Neuronal stem cell (in vitro differentiated cells): ENCODE data around the gene SUCLG2.
"Not testable (repeated sequence)": the region's sequence is repeated elsewhere in the genome, so short reads cannot be mapped to it uniquely, and the experiment has no call there.

Source experiments
- DNase-seq: peaks from one replicate; pipeline ENCODE4 v3.0.0-alpha.2; 2013; ENCODE audit warnings: low spot score
- H2AFZ ChIP-seq: one replicate; pipeline ENCODE4 v1.6.1; 2013; ENCODE audit warnings: mild to moderate bottlenecking, low read length, inconsistent platforms
- H2AK5ac ChIP-seq: 2 replicates; pipeline ENCODE4 v1.6.1; 2013; ENCODE audit warnings: low read depth, mild to moderate bottlenecking, inconsistent platforms, low read length, moderate library complexity, mixed read lengths
- H2BK120ac ChIP-seq: 2 replicates; pipeline ENCODE4 v1.6.1; 2013; ENCODE audit warnings: low read depth, mild to moderate bottlenecking, inconsistent platforms, low read length, moderate library complexity, mixed read lengths
- H2BK12ac ChIP-seq: one replicate; pipeline ENCODE4 v1.6.1; 2013; ENCODE audit warnings: low read length, inconsistent platforms
- H2BK15ac ChIP-seq: 2 replicates; pipeline ENCODE4 v1.6.1; 2013; ENCODE audit warnings: mild to moderate bottlenecking, low read length, inconsistent platforms, mixed read lengths
- H2BK5ac ChIP-seq: one replicate; pipeline ENCODE4 v1.6.1; 2013; ENCODE audit warnings: inconsistent platforms, mild to moderate bottlenecking, low read length, moderate library complexity
- H3K14ac ChIP-seq: one replicate; pipeline ENCODE4 v1.6.1; 2013; ENCODE audit warnings: low read length, inconsistent platforms
- H3K18ac ChIP-seq: 2 replicates; pipeline ENCODE4 v1.6.1; 2013; ENCODE audit warnings: low read length, inconsistent platforms
- H3K23ac ChIP-seq: 2 replicates; pipeline ENCODE4 v1.6.1; 2013; ENCODE audit warnings: low read depth, mild to moderate bottlenecking, mixed read lengths, low read length, inconsistent platforms; ENCODE audit not compliant: poor library complexity
- H3K27ac ChIP-seq: replicated peaks from 3 replicates; pipeline ENCODE4 v1.5.1; 2013; ENCODE audit warnings: low read length, inconsistent platforms
- H3K27me3 ChIP-seq, 3 experiments: 2 replicates each; pipeline ENCODE4 v1.6.1; 2013; ENCODE audit warnings: low read length in 3 of 3, mild to moderate bottlenecking in 2 of 3, inconsistent platforms in 1 of 3, low read depth in 1 of 3, mixed read lengths in 1 of 3, moderate library complexity in 1 of 3; ENCODE audit not compliant: control insufficient read depth in 3 of 3, insufficient read depth in 3 of 3
- H3K36me3 ChIP-seq, 2 donors: replicated peaks in 1 of 2; 2 replicates each; pipeline ENCODE4 v1.6.1; 2013; ENCODE audit warnings: low read length in 2 of 2; ENCODE audit not compliant: control insufficient read depth in 2 of 2, insufficient read depth in 2 of 2
- H3K4ac ChIP-seq: 2 replicates; pipeline ENCODE4 v1.6.1; 2013; ENCODE audit warnings: inconsistent platforms, mild to moderate bottlenecking, low read length, moderate library complexity
- H3K4me1 ChIP-seq, 2 donors: 1 replicate in 1 of 2; 2 replicates in 1 of 2; pipeline ENCODE4 v1.6.1; 2013; ENCODE audit warnings: low read length in 2 of 2, low read depth in 1 of 2; ENCODE audit not compliant: control insufficient read depth in 2 of 2, insufficient read depth in 1 of 2
- H3K4me2 ChIP-seq: one replicate; pipeline ENCODE4 v1.6.1; 2013; ENCODE audit warnings: mild to moderate bottlenecking, low read length, inconsistent platforms; ENCODE audit not compliant: insufficient read depth, poor library complexity, severe bottlenecking
- H3K4me3 ChIP-seq, 2 donors: 2 replicates each; pipeline ENCODE4 v1.5.1; 2013; ENCODE audit warnings: low read length in 2 of 2, mild to moderate bottlenecking in 2 of 2, inconsistent platforms in 1 of 2, moderate library complexity in 1 of 2
- H3K79me1 ChIP-seq: one replicate; pipeline ENCODE4 v1.6.1; 2013; ENCODE audit warnings: low read depth, mild to moderate bottlenecking, inconsistent platforms, low read length, moderate library complexity
- H3K9ac ChIP-seq: one replicate; pipeline ENCODE4 v1.6.1; 2013; ENCODE audit warnings: mild to moderate bottlenecking, low read depth, low read length, inconsistent platforms; ENCODE audit not compliant: poor library complexity
- H3K9me3 ChIP-seq, 2 donors: replicated peaks in 1 of 2; 2 replicates each; pipeline versions ENCODE3 to v1.6.1; 2013; ENCODE audit warnings: low read length in 2 of 2, mild to moderate bottlenecking in 2 of 2, inconsistent platforms in 1 of 2, low read depth in 1 of 2, mixed read lengths in 1 of 2, moderate library complexity in 1 of 2; ENCODE audit not compliant: control insufficient read depth in 2 of 2, insufficient read depth in 1 of 2
- H4K8ac ChIP-seq: one replicate; pipeline ENCODE4 v1.6.1; 2013; ENCODE audit warnings: low read depth, mild to moderate bottlenecking, inconsistent platforms, low read length, moderate library complexity
- H4K91ac ChIP-seq: one replicate; pipeline ENCODE4 v1.6.1; 2013; ENCODE audit warnings: low read length, low read depth, mild to moderate bottlenecking, inconsistent platforms; ENCODE audit not compliant: poor library complexity
- WGBS, 2 donors: extraction: QIAGEN DNeasy Blood & Tissue Kit; methylation state at CpG; one replicate each; pipeline ENCODE4 v1.1.7; 2013; ENCODE audit warnings: missing lambda C conversion rate in 2 of 2, mixed read lengths in 1 of 2; ENCODE audit not compliant: insufficient read length in 2 of 2, insufficient replicate concordance in 1 of 2; ENCODE audit errors: extremely low coverage in 2 of 2; 5-methylcytosine and 5-hydroxymethylcytosine counted together

SUCLG2 gene

GRCh38 chr3:67587811-67588210 lies 66.6 kb downstream of the SUCLG2 start:
- no peak overlapping the region for H3K14ac ChIP-seq
- DNase-seq: no peak
- peaks cover 0 to 5% of the 10 kb centered on the region in 2 donors for H3K36me3 ChIP-seq
- no peak overlapping the region for H3K18ac ChIP-seq
- H2AK5ac ChIP-seq: no peak overlapping the region
- H3K27ac ChIP-seq: no peak overlapping the region
- H3K4me1 ChIP-seq: no peaks in the 10 kb centered on the region
- no peak overlapping the region for H2BK15ac ChIP-seq
- H3K4ac ChIP-seq: no peak overlapping the region
- H2BK12ac ChIP-seq: no peak overlapping the region
- H3K4me3 ChIP-seq: no peak overlapping the region
- H3K23ac ChIP-seq: no peak overlapping the region
- H2AFZ ChIP-seq: no peak overlapping the region
- H3K9me3 ChIP-seq: peaks cover 0 to 2% of the 10 kb centered on the region in 2 donors
- no peak overlapping the region for H2BK120ac ChIP-seq
- no peak overlapping the region for H4K8ac ChIP-seq
- no peaks in the 10 kb centered on the region for H3K27me3 ChIP-seq
- no peak overlapping the region for H4K91ac ChIP-seq
- H3K79me1 ChIP-seq: no peaks in the 10 kb centered on the region
- no peak overlapping the region for H3K9ac ChIP-seq
- H2BK5ac ChIP-seq: no peak overlapping the region
- H3K4me2 ChIP-seq: no peak overlapping the region

- H2AK5ac ChIP-seq: no peak overlapping the region
- peaks cover 0 to 5% of the 10 kb centered on the region in 2 donors for H3K36me3 ChIP-seq
- H2BK12ac ChIP-seq: no peak overlapping the region
- no peak overlapping the region for H3K4me2 ChIP-seq
- H3K27me3 ChIP-seq: no peaks in the 10 kb centered on the region
- H3K79me1 ChIP-seq: no peaks in the 10 kb centered on the region
- no peak overlapping the region for H3K4ac ChIP-seq
- no peaks in the 10 kb centered on the region for H3K4me1 ChIP-seq
- no peak for DNase-seq
- H3K27ac ChIP-seq: no peak overlapping the region
- H3K4me3 ChIP-seq: no peak overlapping the region
- H4K91ac ChIP-seq: no peak overlapping the region
- no peak overlapping the region for H2BK120ac ChIP-seq
- no peak overlapping the region for H2BK15ac ChIP-seq
- no peak overlapping the region for H3K23ac ChIP-seq
- H2BK5ac ChIP-seq: no peak overlapping the region
- H3K14ac ChIP-seq: no peak overlapping the region
- no peak overlapping the region for H3K18ac ChIP-seq
- WGBS, 2 donors: no CpG with 5 or more reads among the region's 4 CpGs
- H3K9ac ChIP-seq: no peak overlapping the region
- no peak overlapping the region for H4K8ac ChIP-seq
- peaks cover 0 to 2% of the 10 kb centered on the region in 2 donors for H3K9me3 ChIP-seq
- no peak overlapping the region for H2AFZ ChIP-seq
Observed at GRCh38 chr3:67587301-67587700, 67.1 kb downstream of the SUCLG2 start.

GRCh38 chr3:67584608-67585007 lies 69.8 kb downstream of the SUCLG2 start:
- H2AFZ ChIP-seq, H3K4me3 ChIP-seq, H3K27me3 ChIP-seq, H3K9me3 ChIP-seq, H3K79me1 ChIP-seq, H2AK5ac ChIP-seq, H2BK5ac ChIP-seq, H3K4me1 ChIP-seq, H4K8ac ChIP-seq, H3K9ac ChIP-seq, H3K36me3 ChIP-seq, H3K4ac ChIP-seq, H3K27ac ChIP-seq, H3K18ac ChIP-seq, H3K23ac ChIP-seq, H2BK12ac ChIP-seq, H2BK15ac ChIP-seq, H3K4me2 ChIP-seq, H4K91ac ChIP-seq, DNase-seq, H3K14ac ChIP-seq, H2BK120ac ChIP-seq: not testable (repeated sequence)
- no CpG with 5 or more reads among the region's 3 CpGs for WGBS, 2 donors

GRCh38 chr3:67580430-67581000 lies 73.9 kb downstream of the SUCLG2 start:
- no peak overlapping the region for H2BK15ac ChIP-seq
- no peaks in the 10 kb centered on the region for H3K9me3 ChIP-seq
- no peak overlapping the region for H3K23ac ChIP-seq
- H3K4me1 ChIP-seq: peaks cover 4 to 6% of the 10 kb centered on the region in 2 donors
- H3K4me2 ChIP-seq: no peak overlapping the region
- H2BK12ac ChIP-seq: no peak overlapping the region
- no peak overlapping the region for H4K91ac ChIP-seq
- no peak overlapping the region for H2AFZ ChIP-seq
- no peak overlapping the region for H3K27ac ChIP-seq
- no peak overlapping the region for H3K14ac ChIP-seq
- no peak overlapping the region for H2BK5ac ChIP-seq
- no peak overlapping the region for H2AK5ac ChIP-seq
- H3K4me3 ChIP-seq: no peak overlapping the region
- no peak overlapping the region for H3K4ac ChIP-seq
- H4K8ac ChIP-seq: no peak overlapping the region
- no peaks in the 10 kb centered on the region for H3K27me3 ChIP-seq
- H3K79me1 ChIP-seq: no peaks in the 10 kb centered on the region
- H3K9ac ChIP-seq: no peak overlapping the region
- H3K36me3 ChIP-seq: no peaks in the 10 kb centered on the region
- no peak overlapping the region for H2BK120ac ChIP-seq
- DNase-seq: no peak
- WGBS, 2 donors: no CpG with 5 or more reads among the region's 6 CpGs
- no peak overlapping the region for H3K18ac ChIP-seq
